Globus pallidus (tissue), 1 donor: ENCODE data around the gene HRC.

Experiments
- DNase-seq: peaks from one replicate; pipeline ENCODE4 v3.0.0-alpha.2; 2015; ENCODE audit warnings: low spot score

HRC gene

GRCh38 chr19:49114630-49115363 lies 40.4 kb downstream of the HRC start:
- peak; percentile 74 for DNase-seq

GRCh38 chr19:49113762-49114629 lies 41.2 kb downstream of the HRC start, which contains the start of gene LIN7B:
LIN7B (plus strand) TSS chr19:49114370; CDS start chr19:49114405, 35 bp downstream.
- DNase-seq = peak; percentile 62

- no peak for DNase-seq
Observed at GRCh38 chr19:49111218-49111998, 43.8 kb downstream of the HRC start.

GRCh38 chr19:49110567-49110966 lies 44.6 kb downstream of the HRC start:
- DNase-seq = no peak

- no peak for DNase-seq
Observed at GRCh38 chr19:49109569-49110233, 45.5 kb downstream of the HRC start.

- DNase-seq = no peak
Observed at GRCh38 chr19:49109051-49109450, 46.1 kb downstream of the HRC start.

- no peak for DNase-seq
Observed at GRCh38 chr19:49107625-49108459, 47.4 kb downstream of the HRC start.

- DNase-seq = no peak
Observed at GRCh38 chr19:49106648-49107135, 48.5 kb downstream of the HRC start.

- no peak for DNase-seq
Observed at GRCh38 chr19:49104229-49104864, 50.8 kb downstream of the HRC start.

- DNase-seq = no peak
Observed at GRCh38 chr19:49103331-49104085, 51.7 kb downstream of the HRC start.

- no peak for DNase-seq
Observed at GRCh38 chr19:49102303-49102702, 52.9 kb downstream of the HRC start.
